K562 (cell line): ENCODE measurements around the gene KCNAB1. TPM values are rescaled to one million over a fixed set of nuclear protein-coding genes. Genes with fewer than 3 reads are reported as not detected.

Source experiments
- ATAC-seq: fragments of 200-7000 bp; cut with Tn5 transposase; 3 replicates; pipeline ENCODE4 v1.9.1; 2020; ENCODE audit warnings: moderate library complexity
- BruUV-seq: library from RNA; stranded (reverse); fragments of 400-500 nt; replicated peaks from 2 replicates; lab custom pipeline; 2021; lab: Mats Ljungman, UMichigan
- CTCF ChIA-PET: fragments of 300-600 bp; formaldehyde crosslinking; extraction: SDS; loops from one replicate; lab custom pipeline; 2021; ENCODE audit warnings: low intra/inter-chr PET ratio; lab: Yijun Ruan, JAX
- POLR2A ChIA-PET: fragments of 300-600, 350-650 bp; sonication (Branson Sonifier 250); formaldehyde crosslinking; extraction: SDS; loops from one replicate; lab custom pipeline; 2021; ENCODE audit warnings: antibody characterized with exemption, inconsistent platforms; lab: Yijun Ruan, JAX
- DNase-seq, 4 experiments: peaks; one replicate each; pipeline versions ENCODE4 v3.0.0 to v3.0.0-alpha.2; 2011 to 2018; ENCODE audit warnings: low spot score in 3 of 4, mixed read lengths in 3 of 4; ENCODE audit errors: extremely low read depth in 1 of 4
- FAIRE-seq: peaks from 2 replicates; lab custom pipeline; 2011; peaks lifted over from hg19 to GRCh38; lab: Jason Lieb, UNC
- H2AFZ ChIP-seq: 2 replicates; pipeline ENCODE4 v1.6.0; 2011; ENCODE audit warnings: low read depth, low read length, control low read depth, inconsistent platforms
- H3K27ac ChIP-seq: fragments of 200-600 bp; 3 replicates; pipeline ENCODE4 v1.8.0; 2011; ENCODE audit warnings: low read depth, mild to moderate bottlenecking, control low read depth, inconsistent platforms, low read length, moderate library complexity, mixed read lengths; ENCODE audit errors: extremely low read depth
- H3K27me3 ChIP-seq, 2 experiments: fragments of 300-600 bp in 1 of 2; 2 replicates in 1 of 2; 3 replicates in 1 of 2; pipeline versions ENCODE4 v1.6.0 to v1.8.0; 2011; ENCODE audit warnings: inconsistent platforms in 2 of 2, low read length in 2 of 2, mild to moderate bottlenecking in 1 of 2, mixed read lengths in 1 of 2, moderate library complexity in 1 of 2; ENCODE audit not compliant: control insufficient read depth in 2 of 2, insufficient read depth in 2 of 2
- H3K36me3 ChIP-seq: fragments of 300-600 bp; 3 replicates; pipeline ENCODE4 v1.8.0; 2011; ENCODE audit warnings: mild to moderate bottlenecking, low read length, inconsistent platforms; ENCODE audit not compliant: control insufficient read depth, insufficient read depth
- H3K4me1 ChIP-seq, 2 experiments: fragments of 200-600 bp in 1 of 2; replicated peaks in 1 of 2; 2 replicates in 1 of 2; 3 replicates in 1 of 2; pipeline versions ENCODE4 v1.5.1 to v1.8.0; 2011; ENCODE audit warnings: inconsistent platforms in 2 of 2, low read length in 2 of 2, mild to moderate bottlenecking in 1 of 2, mixed read lengths in 1 of 2, moderate library complexity in 1 of 2; ENCODE audit not compliant: control insufficient read depth in 2 of 2, insufficient read depth in 2 of 2
- H3K4me2 ChIP-seq: 2 replicates; pipeline ENCODE4 v1.6.1; 2011; ENCODE audit warnings: low read length, control low read depth, inconsistent platforms, mixed read lengths; ENCODE audit not compliant: insufficient read depth
- H3K4me3 ChIP-seq: fragments of 200-600 bp; sonication (generic), shearing (Covaris generic); 2 replicates; pipeline ENCODE4 v1.5.1; 2016; ENCODE audit warnings: control low read depth, inconsistent platforms
- H3K79me2 ChIP-seq: fragments of 200-600 bp; 3 replicates; pipeline ENCODE4 v1.8.0; 2011; ENCODE audit warnings: low read length, inconsistent platforms; ENCODE audit not compliant: control insufficient read depth, insufficient read depth
- H3K9ac ChIP-seq, 2 experiments: 2 replicates each; pipeline versions ENCODE4 v1.6.0 to v1.6.1; 2011; ENCODE audit warnings: low read depth in 2 of 2, low read length in 2 of 2, control low read depth in 1 of 2, inconsistent platforms in 1 of 2, mild to moderate bottlenecking in 1 of 2, mixed read lengths in 1 of 2; ENCODE audit not compliant: insufficient read depth in 1 of 2
- H3K9me1 ChIP-seq: one replicate; pipeline ENCODE4 v1.6.0; 2011; ENCODE audit warnings: inconsistent platforms, mild to moderate bottlenecking, low read length, moderate library complexity; ENCODE audit not compliant: control insufficient read depth, insufficient read depth
- H3K9me3 ChIP-seq: replicated peaks from 2 replicates; pipeline ENCODE4 v1.5.1; 2011; ENCODE audit warnings: low read depth, low read length, inconsistent platforms; ENCODE audit not compliant: control insufficient read depth, insufficient read depth
- H4K20me1 ChIP-seq: replicated peaks from 2 replicates; pipeline ENCODE4 v1.6.1; 2011; ENCODE audit warnings: low read length, inconsistent platforms, mixed read lengths; ENCODE audit not compliant: control insufficient read depth, insufficient read depth
- BRCA1 ChIP-seq, 2 experiments: fragments of 450-650 bp in 1 of 2; sonication (generic) in 1 of 2; formaldehyde crosslinking in 1 of 2; IDR thresholded peaks; 2 replicates each; pipeline versions ENCODE4 v1.5.0 to v1.6.1; 2017 to 2020; ENCODE audit warnings: mild to moderate bottlenecking in 1 of 2, missing genetic modification reagents in 1 of 2
- KDM2B ChIP-seq: fragments of 250-450 bp; sonication (Bioruptor Pico); IDR thresholded peaks from 2 replicates; pipeline ENCODE4 v1.8.0; 2021; ENCODE audit warnings: mild to moderate bottlenecking, moderate library complexity
- MYNN ChIP-seq, 2 experiments: sonication (generic); formaldehyde crosslinking in 1 of 2; IDR thresholded peaks; 2 replicates each; pipeline versions ENCODE4 v1.5.0 to v1.6.1; 2016 to 2020; ENCODE audit warnings: antibody characterized with exemption in 1 of 2, missing genetic modification reagents in 1 of 2
- NCOA1 ChIP-seq: fragments of 450-650 bp; IDR thresholded peaks from 2 replicates; pipeline ENCODE4 v1.6.1; 2016; ENCODE audit warnings: low read depth
- NFRKB ChIP-seq: fragments of 450-650 bp; IDR thresholded peaks from 2 replicates; pipeline ENCODE4 v1.6.1; 2016; ENCODE audit warnings: low read depth
- RAD51 ChIP-seq: fragments of 450-650 bp; IDR thresholded peaks from 2 replicates; pipeline ENCODE4 v1.7.1; 2016; ENCODE audit warnings: low read depth, mild to moderate bottlenecking, borderline replicate concordance
- WHSC1 ChIP-seq: IDR thresholded peaks from one replicate; pipeline ENCODE4 v1.6.1; 2012; ENCODE audit warnings: low read length, control low read depth, inconsistent platforms
- WGBS: fragments of 100-300 bp; shearing (Covaris generic); methylation state at CpG from one replicate; pipeline ENCODE4 v1.1.6; 2016; ENCODE audit warnings: low coverage, mixed read lengths; ENCODE audit not compliant: insufficient coverage; ENCODE audit errors: missing lambda C conversion rate; 5-methylcytosine and 5-hydroxymethylcytosine counted together
- in situ Hi-C: fragments of 300-500 bp; cut with MboI; formaldehyde crosslinking; loops from 4 replicates; pipeline ENCODE4 v1.15.0; 2018; ENCODE audit warnings: inconsistent platforms, mixed read lengths
- intact Hi-C: fragments of 100-400 bp; cut with micrococcal nuclease; formaldehyde crosslinking; loops from 2 replicates; pipeline ENCODE4 v1.14.2; 2022
- polyA plus RNA-seq, 8 experiments: library from polyadenylated mRNA; depleted of rRNA in 4 of 8; stranded (reverse) in 5 of 8; unstranded in 3 of 8; fragments of >200 nt; fragmentation: Nextera tagmentation in 2 of 8; fragmentation: Illumina TruSeq in 1 of 8; extraction: Ambion mirVana in 2 of 8; extraction: Trizol in 1 of 8; gene quantifications; 2 replicates each; pipeline versions ENCODE4 v1.2.1 to v1.2.3, GENCODE V29; 2011 to 2014; ENCODE audit warnings: inconsistent platforms in 1 of 8, missing spikeins in 1 of 8
- total RNA-seq, 7 experiments: library from RNA; depleted of rRNA in 6 of 7; stranded (reverse); fragments of >200 nt in 6 of 7; fragmentation: Illumina TruSeq in 2 of 7; extraction: Trizol in 2 of 7; gene quantifications; 2 replicates each; pipeline versions ENCODE4 v1.2.1 to v1.2.3, GENCODE V29; 2011 to 2021; ENCODE audit warnings: low replicate concordance in 1 of 7
- TF ChIP-seq, protein P1 (sequence below): sonication (generic); formaldehyde crosslinking; IDR thresholded peaks from 2 replicates; pipeline ENCODE4 v1.8.0; 2022; ENCODE audit warnings: missing genetic modification reagents, mild to moderate bottlenecking, borderline replicate concordance
- TF ChIP-seq, protein P2 (sequence below): IDR thresholded peaks from 2 replicates; pipeline ENCODE4 v1.6.1; 2014; ENCODE audit warnings: antibody characterized with exemption
- TF ChIP-seq, protein P3 (sequence below): IDR thresholded peaks from 3 replicates; pipeline ENCODE4 v1.6.1; 2011; ENCODE audit warnings: borderline replicate concordance, mild to moderate bottlenecking; ENCODE audit not compliant: insufficient read length, insufficient read depth

Gene KCNAB1
- total and polyA plus RNA-seq, 9 of the 15 experiments (the other 6 are each of a cell fraction or from before 2014, with no cell fraction given): 0.14 to 1.2 (median 0.51) TPM

- POLR2A ChIA-PET: no interaction called here
- no TSS peak for BruUV-seq
- WGBS: 0% methylated on average over 7 of the region's 7 CpGs
Observed at GRCh38 chr3:156344215-156344614, 223.8 kb downstream of the KCNAB1 start.

More at GRCh38 chr3:156344215-156344614, 223.8 kb downstream of the KCNAB1 start:
- H3K9ac ChIP-seq: no peak overlapping the region
- FAIRE-seq: no peak
- no peaks in the 10 kb centered on the region for H3K9me3 ChIP-seq
- CTCF ChIA-PET: no interaction called here
- H3K9me1 ChIP-seq: no peaks in the 10 kb centered on the region
- H2AFZ ChIP-seq: no peak overlapping the region
- no peaks in the 10 kb centered on the region; a peak in 3 of 5 replicates for H3K27me3 ChIP-seq
- in situ Hi-C loops: no loop called here
- no peaks in the 10 kb centered on the region for H4K20me1 ChIP-seq
- no peak for DNase-seq
- no peaks in the 10 kb centered on the region for H3K36me3 ChIP-seq
- H3K4me1 ChIP-seq: no peaks in the 10 kb centered on the region
- ATAC-seq: no peak
- intact Hi-C loops: no loop called here
- TF ChIP-seq KDM2B (CRISPR knock-in tag) (no peak), NCOA1 (no peak), RAD51 (no peak), WHSC1 (no peak), MYNN (IDR thresholded peaks at IDR 0.05) (no peak), MYNN (CRISPR knock-in tag; IDR thresholded peaks at IDR 0.05) (no peak), NFRKB (no peak), BRCA1 (IDR thresholded peaks at IDR 0.05) (no peak), BRCA1 (CRISPR knock-in tag; IDR thresholded peaks at IDR 0.05) (no peak)
- TF ChIP-seq, protein P1, sequence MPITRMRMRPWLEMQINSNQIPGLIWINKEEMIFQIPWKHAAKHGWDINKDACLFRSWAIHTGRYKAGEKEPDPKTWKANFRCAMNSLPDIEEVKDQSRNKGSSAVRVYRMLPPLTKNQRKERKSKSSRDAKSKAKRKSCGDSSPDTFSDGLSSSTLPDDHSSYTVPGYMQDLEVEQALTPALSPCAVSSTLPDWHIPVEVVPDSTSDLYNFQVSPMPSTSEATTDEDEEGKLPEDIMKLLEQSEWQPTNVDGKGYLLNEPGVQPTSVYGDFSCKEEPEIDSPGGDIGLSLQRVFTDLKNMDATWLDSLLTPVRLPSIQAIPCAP (CRISPR knock-in tag): no peak
- TF ChIP-seq, protein P2, sequence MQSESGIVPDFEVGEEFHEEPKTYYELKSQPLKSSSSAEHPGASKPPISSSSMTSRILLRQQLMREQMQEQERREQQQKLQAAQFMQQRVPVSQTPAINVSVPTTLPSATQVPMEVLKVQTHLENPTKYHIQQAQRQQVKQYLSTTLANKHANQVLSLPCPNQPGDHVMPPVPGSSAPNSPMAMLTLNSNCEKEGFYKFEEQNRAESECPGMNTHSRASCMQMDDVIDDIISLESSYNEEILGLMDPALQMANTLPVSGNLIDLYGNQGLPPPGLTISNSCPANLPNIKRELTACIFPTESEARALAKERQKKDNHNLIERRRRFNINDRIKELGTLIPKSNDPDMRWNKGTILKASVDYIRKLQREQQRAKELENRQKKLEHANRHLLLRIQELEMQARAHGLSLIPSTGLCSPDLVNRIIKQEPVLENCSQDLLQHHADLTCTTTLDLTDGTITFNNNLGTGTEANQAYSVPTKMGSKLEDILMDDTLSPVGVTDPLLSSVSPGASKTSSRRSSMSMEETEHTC: no peak
- TF ChIP-seq, protein P3, sequence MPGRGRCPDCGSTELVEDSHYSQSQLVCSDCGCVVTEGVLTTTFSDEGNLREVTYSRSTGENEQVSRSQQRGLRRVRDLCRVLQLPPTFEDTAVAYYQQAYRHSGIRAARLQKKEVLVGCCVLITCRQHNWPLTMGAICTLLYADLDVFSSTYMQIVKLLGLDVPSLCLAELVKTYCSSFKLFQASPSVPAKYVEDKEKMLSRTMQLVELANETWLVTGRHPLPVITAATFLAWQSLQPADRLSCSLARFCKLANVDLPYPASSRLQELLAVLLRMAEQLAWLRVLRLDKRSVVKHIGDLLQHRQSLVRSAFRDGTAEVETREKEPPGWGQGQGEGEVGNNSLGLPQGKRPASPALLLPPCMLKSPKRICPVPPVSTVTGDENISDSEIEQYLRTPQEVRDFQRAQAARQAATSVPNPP: no peak
- H3K4me2 ChIP-seq: no peak overlapping the region
- H3K4me3 ChIP-seq: no peak overlapping the region
- no peak overlapping the region for H3K27ac ChIP-seq
- no peaks in the 10 kb centered on the region for H3K79me2 ChIP-seq
